HG02938 (cell line): ENCODE data around the gene MAP3K9.

Experiments
- ATAC-seq: cut with Tn5 transposase; IDR thresholded peaks from one replicate; pipeline ENCODE4 v1.9.1; 2021; ENCODE audit warnings: mild to moderate bottlenecking, moderate library complexity; ENCODE audit not compliant: unreplicated experiment

Gene MAP3K9

GRCh38 chr14:70789361-70789760 lies 20.0 kb downstream of the MAP3K9 start:
- no peak for ATAC-seq

GRCh38 chr14:70788898-70789297 lies 20.4 kb downstream of the MAP3K9 start:
- ATAC-seq: no peak

DNA sequence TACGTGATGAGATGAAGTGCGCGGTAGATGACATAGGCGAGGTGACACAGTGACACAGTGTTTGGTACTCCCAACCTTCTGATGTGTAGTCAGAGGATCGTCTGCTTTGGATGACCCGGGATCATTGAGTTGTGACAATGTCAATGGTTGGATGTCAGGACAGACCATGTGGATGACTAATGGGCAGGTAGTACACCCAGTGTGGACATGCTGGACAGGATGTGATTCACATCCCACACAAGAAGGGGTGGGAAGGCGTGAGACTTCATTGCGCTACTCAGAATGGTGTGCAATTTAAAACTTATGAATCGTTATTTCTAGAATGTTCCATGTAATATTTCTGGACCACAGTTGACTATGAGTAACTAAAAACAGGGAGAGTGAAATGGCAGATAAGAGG lies 23.8 kb downstream of the MAP3K9 start:
- no peak for ATAC-seq

GRCh38 chr14:70784886-70785285 lies 24.4 kb downstream of the MAP3K9 start:
- ATAC-seq: no peak

- no peak for ATAC-seq
These were observed 27.0 kb downstream of the MAP3K9 start for GRCh38 chr14:70782361-70782760.

DNA sequence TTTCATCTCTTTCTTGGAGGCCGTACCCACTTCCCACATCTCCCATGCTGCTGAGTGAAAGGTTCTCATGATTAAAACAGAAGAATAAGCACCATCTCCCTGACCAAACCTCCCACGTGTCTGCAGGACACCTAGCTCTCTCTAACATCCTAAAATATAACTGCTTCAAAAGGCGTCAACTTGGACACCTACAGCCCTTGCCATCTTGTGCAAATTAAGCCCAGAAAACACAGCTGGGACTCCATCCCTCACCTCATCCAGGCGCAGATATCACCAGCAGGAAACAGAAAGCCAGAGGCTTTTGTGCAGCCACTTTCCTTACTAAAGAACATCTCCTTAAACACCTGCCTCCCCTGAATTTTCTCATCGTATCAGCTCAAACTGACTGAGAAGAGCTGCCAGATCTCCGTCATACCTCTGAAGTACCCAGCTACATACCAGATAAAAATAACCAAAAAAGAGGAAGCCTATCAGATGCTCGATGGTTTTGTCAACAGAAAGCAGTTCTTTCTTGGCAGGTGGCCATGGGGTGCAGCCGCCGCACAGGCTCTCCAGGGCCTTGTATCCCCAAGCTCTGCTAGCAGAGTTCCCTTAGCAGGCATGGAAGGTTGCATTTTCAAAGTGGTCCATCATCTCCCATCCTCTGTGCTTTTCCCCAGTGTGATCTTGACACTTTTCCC lies 28.8 kb downstream of the MAP3K9 start:
- ATAC-seq: no peak

DNA sequence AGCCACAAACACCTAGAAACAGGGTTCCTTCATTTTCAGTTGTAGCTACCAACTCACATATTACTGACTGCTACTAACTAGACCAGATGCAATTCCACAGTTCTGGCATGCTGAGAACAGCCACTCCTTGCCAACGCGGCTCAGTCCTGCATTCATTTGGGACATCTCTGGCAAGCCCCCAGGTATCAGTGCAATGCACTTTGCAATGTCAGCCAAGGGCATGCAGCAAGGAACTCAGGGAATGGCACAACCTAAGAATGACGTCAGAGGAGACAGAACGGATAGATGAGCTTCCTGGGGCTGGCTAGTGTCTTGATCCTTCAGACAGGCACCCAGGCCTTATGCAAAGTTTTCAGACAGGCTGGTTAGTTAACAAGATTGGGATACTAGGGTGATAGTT lies 29.6 kb downstream of the MAP3K9 start:
- ATAC-seq: no peak

DNA sequence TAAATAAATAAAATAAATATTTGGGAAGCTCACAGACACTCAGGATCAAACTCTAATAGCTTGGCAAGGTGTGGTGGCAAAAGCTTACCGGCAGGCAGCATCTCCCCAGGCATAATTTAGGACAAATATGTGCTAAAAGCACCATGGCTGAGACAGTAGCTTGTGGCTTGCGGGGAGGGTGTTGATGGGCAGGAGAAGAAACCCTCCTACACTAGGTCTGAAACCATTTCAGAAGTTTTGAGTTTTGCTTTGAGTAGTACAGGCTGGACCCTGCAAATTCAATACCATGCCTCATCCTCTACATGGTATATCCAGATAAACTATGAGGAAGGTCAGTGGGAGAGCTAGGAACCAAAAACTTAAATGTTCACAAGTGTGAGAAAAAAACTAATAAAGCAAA lies 33.1 kb downstream of the MAP3K9 start:
- no peak for ATAC-seq

DNA sequence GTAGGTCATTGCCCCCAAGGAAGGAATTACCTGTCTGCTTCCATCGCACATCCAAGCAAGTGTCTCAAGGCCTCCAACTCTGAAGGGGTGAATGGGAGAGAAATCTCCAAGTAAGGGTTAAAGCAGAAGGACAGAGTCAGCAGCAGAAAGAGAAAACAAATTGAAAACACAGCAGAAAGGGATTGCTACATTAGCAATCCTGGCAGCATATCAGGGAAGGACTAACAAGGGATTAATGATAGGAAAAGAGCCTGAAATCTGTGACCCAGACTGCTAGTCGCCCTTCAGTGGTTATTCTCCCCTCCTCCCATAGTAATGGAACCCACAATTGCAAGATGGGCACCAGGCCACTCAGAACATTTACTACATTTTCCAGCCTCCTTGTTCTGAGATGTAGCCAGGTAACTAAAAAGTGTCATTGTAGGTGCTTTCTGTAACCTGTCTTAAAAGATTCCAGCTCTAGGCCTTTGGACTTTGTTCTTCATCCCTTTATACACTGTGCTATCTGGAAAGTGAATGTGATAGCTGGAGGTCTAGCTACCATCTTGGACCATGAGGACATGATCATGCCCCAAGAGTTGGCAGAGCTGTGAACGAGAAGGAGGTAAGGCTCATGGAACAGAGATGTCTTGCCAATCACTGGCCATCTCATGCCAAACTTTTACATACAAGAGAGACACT lies 36.0 kb downstream of the MAP3K9 start:
- no peak for ATAC-seq

DNA sequence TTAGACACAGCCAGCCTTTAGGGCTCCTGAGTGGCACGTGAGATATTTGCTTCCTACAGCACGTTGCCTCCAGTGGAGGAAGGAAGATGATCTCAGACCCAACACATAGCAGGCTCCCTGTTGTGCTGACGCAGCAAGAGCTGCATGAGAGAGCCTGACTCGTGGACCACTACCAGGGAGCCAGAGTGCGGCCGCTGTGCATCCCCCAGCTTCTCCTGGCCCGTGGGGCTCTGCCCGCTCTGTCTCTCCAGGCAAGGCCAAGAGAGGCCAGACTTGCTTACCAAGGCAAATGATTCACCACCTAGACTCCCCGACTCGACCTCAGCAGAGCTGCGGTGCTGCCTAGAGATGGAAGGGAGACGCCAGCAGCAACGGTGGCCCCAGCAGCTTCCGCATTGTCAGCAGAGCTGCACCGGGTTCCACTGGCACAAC lies 37.5 kb downstream of the MAP3K9 start:
- ATAC-seq: no peak

GRCh38 chr14:70770490-70770889 lies 38.8 kb downstream of the MAP3K9 start:
- no peak for ATAC-seq

DNA sequence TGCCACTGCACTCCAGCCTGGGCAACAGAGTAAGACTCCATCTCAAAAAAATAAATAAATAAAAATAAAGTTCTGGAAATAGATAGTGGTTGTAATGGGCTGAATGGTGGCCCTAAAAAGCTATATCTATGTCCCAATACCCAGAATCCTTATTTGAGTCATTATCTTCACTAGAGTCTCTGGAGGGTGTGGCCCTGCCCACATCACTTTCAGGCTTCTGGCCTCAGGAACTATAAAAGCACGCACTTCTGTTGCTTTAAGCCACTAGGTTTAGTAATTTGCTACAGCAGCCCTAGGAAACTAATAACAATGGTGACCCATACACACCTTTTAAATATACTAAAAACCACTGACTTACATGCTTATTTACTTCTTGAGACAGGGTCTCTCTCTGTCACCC lies 49.9 kb downstream of the MAP3K9 start:
- no peak for ATAC-seq

DNA sequence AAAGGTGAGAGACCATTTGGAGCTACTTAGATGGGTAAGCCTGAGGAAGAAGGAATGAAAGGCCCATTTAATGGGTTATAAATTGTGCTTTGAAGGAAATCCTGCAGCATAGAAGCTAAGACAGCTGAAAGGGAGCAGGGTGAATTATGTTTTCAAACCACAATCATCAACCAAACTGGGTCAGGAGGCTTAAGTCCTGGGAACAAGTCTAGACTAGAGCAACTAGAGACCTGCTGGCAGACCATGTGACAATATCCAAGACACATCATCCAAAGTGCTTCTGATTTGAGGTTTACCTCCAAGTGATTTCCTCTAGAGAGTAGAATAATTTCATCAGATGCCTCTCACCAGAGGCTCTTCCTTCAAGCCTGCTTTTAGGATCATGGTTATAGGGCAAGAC lies 53.7 kb downstream of the MAP3K9 start:
- ATAC-seq: no peak

- no peak for ATAC-seq
These were observed 54.3 kb downstream of the MAP3K9 start for GRCh38 chr14:70754991-70755390.

DNA sequence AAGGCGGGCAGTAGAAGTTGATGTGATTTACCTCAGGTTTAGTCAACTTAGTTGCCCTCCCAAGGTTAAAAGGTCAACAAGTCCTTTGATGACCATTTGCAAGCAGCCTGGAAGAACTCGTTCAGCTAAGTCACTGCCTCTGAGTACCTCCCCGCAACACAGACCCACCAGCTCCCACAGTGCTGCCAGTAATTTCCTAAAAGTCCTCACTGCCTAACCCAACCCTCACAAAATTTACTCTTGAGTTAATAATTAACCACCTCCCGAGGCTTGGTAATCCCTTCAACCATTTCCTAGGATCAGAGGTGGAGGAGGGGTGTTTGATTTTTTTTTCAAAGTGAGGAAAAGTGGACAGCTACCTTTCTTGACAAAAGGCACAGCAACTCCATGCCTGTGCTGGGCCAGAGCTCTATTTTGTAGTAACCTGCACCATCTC lies 55.8 kb downstream of the MAP3K9 start:
- no peak for ATAC-seq

GRCh38 chr14:70748422-70748821 lies 60.9 kb downstream of the MAP3K9 start:
- ATAC-seq: no peak

DNA sequence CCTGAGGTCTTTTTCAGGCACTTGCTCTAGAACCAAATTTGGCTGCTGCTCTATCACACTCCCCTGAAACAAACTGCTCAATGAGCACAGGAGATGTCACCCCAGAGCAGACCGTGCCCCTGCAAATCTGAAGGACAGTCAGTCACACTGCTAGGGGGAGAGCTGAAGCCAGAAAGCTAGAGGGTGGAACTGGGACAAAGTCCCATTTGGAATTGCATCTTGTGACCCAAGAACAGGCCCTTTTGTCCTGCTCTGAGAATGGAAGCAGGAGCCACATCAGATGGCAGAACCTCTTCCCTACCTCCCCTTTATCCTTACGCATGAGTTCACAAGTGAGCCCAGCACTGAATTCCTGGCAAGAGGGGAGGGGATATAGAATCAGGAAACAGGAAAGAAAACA lies 64.7 kb downstream of the MAP3K9 start:
- no peak for ATAC-seq

DNA sequence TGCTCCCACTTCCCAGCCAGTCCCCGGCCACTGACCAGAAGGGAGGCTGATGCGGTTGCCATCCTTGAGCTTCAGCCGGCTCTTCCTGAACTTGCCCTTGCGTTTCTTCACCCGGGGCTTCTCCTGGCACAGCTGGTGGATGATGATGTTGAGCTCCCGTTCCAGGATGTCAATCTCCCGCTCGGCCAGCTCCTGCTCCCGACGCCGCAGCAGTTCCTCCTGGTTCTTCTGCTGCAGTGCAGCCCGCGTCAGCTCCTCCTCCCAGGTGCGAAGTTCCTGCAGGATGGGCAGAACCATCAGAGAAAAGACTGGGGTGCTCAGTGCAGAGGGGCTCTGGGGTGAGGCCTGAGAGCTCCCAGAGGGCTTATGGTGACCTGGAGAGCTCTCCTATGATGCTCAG lies 67.0 kb downstream of the MAP3K9 start:
- no peak for ATAC-seq

GRCh38 chr14:70741482-70741881 lies 67.8 kb downstream of the MAP3K9 start:
- ATAC-seq: no peak

GRCh38 chr14:70735043-70735442 lies 74.3 kb downstream of the MAP3K9 start:
- ATAC-seq: no peak

DNA sequence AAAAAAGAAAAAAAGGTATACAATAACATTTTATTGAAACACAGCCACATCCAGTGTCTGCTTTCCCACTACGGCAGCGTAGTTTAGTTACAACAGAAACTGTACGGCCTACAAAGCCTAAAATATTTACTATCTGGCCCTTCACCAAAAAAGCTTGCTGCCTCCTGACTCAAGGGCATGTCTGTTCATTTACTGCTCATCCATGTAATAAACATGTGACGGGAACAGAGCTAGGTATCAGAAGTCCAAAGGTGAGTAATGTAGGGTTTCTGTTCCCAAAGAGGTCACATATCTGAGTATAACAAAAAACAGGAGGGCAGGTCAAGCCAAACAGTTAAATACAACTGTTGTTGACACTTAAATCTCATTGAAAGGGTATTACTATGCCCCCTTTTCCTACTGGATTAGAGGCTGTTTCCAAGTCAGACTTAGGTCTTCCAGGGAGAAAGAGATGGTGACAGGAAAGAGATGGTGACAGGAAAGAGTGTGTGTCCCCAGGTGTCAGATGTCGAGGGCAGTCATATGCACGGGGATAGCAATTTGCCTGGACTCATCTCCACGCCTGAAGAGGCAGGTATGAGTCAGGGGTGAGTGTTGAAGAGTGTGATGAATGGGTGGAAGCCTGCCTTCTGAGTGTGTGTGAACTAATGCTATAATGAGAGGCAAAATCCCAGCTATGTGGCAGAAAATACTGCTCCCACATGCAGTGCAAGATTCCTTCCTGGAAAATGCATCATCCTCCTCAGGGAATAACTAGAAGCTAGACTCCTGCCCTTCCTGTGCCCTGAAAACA lies 77.7 kb downstream of the MAP3K9 start:
- no peak for ATAC-seq

GRCh38 chr14:70730393-70730792 lies 78.9 kb downstream of the MAP3K9 start:
- no peak for ATAC-seq
